HG02885 (cell line): ENCODE measurements around the gene MAGEB3.
"Not testable (repeated sequence)": the region's sequence is repeated elsewhere in the genome, so short reads cannot be mapped to it uniquely, and the experiment has no call there.

Experiments
- ATAC-seq: cut with Tn5 transposase; IDR thresholded peaks from one replicate; pipeline ENCODE4 v1.9.1; 2021; ENCODE audit warnings: mild to moderate bottlenecking; ENCODE audit not compliant: unreplicated experiment, poor library complexity

MAGEB3 gene

GRCh38 chrX:30230395-30230794, at the start of gene MAGEB3:
MAGEB3 (plus strand) TSS chrX:30230657; CDS start chrX:30235925, 5,268 bp downstream.
- ATAC-seq: no peak

DNA sequence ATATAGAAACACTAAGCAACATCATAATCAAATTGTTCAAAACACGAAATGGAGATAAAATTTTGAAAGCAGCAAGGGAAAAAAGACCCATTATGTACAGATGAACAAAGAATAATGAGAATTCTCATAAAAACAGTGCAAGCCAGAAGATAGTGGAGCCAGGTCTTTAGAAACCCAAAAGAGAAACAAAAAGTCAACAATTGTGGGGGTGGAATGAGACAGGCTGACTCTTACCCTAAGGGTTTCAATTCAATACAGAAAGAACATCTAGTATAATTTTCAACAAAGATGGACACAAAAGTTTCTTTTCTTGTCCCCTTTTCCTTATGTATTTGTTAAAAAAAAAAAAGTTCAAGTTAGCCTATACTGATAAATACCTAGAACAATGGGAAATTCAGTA, 49.1 kb upstream of the MAGEB3 start:
- peak; percentile 70 for ATAC-seq

GRCh38 chrX:30183554-30183953, 46.9 kb upstream of the MAGEB3 start:
- ATAC-seq: no peak

DNA sequence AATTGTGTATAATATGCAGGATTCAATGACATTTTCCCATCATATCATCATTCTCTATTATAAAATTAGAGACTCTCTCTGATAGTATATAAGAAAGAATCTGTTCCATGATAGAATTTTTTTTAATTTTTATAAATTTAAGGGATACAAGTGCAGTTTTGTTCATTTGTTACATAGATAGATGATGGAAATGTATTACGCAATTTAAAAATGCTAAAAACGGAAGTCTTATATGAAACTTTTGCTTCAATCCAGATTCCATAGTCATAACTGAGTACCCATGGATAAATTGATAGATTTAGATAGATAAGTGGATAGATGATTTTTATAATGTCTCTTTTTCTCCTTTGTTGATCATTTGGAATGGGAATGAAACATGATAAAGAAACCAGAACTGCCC, 40.0 kb upstream of the MAGEB3 start:
- ATAC-seq: no peak

- not testable (repeated sequence) for ATAC-seq
Observed at GRCh38 chrX:30193910-30194309, 36.5 kb upstream of the MAGEB3 start.

DNA sequence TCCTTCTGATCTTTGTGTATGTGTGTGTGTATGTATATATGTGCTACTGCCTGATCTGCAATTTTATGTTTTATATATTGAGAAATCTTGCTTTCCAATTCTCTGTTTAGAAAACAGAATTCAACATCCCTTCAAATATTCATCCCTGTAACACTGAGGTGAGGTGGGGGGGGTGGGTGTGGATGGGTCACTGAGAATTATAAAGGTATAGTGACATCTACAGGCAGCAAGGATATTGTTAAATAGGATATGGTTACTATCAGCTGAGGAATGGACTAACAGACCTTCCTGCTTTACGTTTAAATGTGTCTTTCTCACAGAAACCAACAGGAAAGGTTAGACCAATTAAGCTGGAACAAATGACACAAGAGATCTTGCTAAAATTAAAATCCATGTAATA, 34.1 kb upstream of the MAGEB3 start:
- peak; percentile 62 for ATAC-seq

DNA sequence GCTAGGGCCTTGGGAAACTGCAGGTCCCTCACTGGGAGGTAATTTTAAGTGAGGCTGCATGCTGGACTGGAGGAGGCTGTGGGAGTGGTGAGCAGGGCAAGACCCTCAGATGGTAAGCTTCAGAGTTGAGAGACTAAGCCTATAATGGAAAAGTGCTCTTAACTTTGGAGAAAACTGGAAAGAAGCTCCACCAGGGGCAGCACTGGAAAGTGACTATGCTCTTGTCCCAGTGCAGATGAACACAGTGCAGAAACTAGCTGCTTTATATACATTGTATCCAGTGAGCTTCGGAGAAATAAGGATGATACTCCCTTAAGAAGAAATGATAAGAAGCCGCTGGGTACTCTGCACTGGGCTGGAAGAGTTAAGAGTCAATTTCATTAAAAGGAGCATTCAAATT, 18.3 kb upstream of the MAGEB3 start:
- no peak for ATAC-seq

DNA sequence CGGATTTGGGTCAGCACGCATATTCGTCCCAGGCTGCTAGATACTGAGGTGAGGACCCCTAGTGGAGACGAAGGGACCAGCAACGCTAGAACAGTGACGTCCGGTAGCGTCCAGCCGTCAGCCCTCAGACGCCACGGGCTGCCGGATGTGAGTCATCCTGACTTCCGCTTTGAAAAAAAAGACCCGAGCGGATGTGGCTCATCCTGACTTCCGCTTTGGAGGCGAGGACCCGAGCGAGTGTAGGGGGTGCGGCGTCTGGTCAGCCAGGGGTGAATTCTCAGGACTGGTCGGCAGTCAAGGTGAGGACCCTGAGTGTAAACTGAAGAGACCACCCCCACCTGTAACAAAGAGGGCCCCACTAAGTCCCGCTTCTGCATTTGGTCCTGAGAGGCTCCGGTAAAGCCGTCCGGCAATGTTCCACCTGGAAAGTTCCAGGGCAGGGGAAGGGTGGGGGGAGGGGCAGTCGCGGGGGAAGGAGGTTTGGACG, 15.1 kb upstream of the MAGEB3 start, which contains the start of gene MAGEB2:
TSS of gene MAGEB2 (plus strand) at position 207 of the 487 bp plus-strand sequence. CDS start 3,018 bp downstream, outside the sequence.
- ATAC-seq: no peak

DNA sequence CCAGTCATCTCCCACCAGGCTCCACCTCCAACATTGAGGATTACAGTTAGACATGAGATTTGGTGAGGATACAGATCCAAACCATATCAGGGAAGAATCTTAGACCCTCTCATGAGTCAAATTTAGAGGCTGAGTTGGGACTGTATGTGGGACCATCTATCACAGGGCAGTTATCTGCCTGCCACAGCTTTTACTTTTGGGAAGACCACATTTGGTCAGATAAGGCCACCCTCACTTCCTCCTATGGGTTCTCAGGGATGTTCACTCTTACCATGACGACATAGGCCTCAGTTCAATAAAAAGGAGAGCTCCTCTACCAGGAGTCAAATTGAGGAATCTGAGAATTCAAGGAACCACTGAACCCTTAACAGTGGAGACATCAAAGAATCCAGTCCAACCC, 13.0 kb upstream of the MAGEB3 start:
- ATAC-seq: no peak

GRCh38 chrX:30219372-30219771, 11.1 kb upstream of the MAGEB3 start:
- no peak for ATAC-seq

GRCh38 chrX:30220661-30221060, 9.8 kb upstream of the MAGEB3 start:
- ATAC-seq: no peak

DNA sequence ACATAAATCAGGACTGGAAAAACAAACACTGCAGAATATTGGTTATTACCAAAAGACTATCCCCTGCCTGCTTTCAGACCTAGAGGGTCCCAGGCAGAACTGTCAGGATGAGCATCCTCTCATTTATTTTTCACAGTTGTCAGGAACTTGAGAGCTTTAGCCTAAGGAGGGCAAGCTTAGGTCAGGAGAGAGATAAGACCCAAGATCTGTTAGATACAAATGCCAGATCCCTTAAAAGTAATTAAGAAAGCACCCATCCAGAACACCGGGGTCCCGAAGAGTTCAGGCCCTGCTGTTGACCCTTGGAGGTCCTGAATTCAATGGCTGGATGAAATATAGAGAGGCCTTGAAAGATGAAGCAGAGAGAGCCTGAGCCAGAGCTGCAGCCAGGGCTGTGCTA, 5.9 kb upstream of the MAGEB3 start:
- ATAC-seq: no peak

DNA sequence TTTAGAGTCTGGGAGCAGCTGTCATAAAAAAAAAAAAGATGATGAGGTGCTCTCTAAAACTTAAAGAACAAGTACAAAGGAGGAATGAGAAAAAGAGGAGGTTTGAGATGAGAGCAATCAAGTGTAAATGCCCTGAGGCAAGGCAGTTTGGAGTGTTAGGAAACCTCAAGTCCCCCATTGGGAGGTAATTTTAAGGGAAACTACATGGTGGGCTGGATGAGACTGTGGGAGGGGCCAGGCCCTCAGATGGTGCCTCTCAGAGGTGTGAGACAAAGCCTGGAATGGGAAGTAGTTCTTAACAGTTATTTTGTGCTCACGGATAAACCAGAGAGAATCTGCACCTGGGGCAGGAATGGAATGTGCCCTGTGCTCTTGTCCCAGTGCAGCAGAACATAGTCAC, 1.9 kb upstream of the MAGEB3 start:
- no peak for ATAC-seq

- ATAC-seq: no peak
Observed at GRCh38 chrX:30241724-30242415, 11.4 kb downstream of the MAGEB3 start, which contains the start of gene MAGEB4. MAGEB4 (plus strand) TSS chrX:30242000; CDS start chrX:30242136, 136 bp downstream.

GRCh38 chrX:30246769-30247489, 16.5 kb downstream of the MAGEB3 start, which contains the start of gene MAGEB1:
MAGEB1 (plus strand) TSS chrX:30247146; CDS start chrX:30250494, 3,348 bp downstream.
- ATAC-seq: no peak

DNA sequence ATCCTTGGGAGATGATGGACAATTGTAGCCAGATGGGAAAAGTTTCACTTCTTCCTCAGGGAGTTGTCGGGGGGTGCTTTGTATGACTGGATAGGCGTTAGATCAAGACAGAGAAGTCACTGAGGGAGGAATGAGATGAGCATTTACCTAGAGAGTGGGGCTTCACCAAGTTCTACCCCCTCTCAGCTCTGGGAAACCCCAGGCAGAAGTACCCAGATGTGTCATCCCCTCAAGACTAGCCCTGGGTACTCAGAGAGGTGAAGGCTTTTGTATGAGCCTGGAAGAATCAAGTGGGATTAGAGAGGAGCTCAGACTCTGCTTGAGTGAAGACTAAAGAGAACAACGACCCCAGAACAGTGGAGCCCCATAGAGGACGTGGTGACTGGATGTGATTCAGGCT, 18.4 kb downstream of the MAGEB3 start:
- ATAC-seq: peak; percentile 64

- peak; percentile 73 for ATAC-seq
Observed at GRCh38 chrX:30253257-30253656, 22.8 kb downstream of the MAGEB3 start.

GRCh38 chrX:30259927-30260326, 29.5 kb downstream of the MAGEB3 start:
- ATAC-seq: no peak

- no peak for ATAC-seq
Observed at GRCh38 chrX:30261012-30261411, 30.6 kb downstream of the MAGEB3 start.

DNA sequence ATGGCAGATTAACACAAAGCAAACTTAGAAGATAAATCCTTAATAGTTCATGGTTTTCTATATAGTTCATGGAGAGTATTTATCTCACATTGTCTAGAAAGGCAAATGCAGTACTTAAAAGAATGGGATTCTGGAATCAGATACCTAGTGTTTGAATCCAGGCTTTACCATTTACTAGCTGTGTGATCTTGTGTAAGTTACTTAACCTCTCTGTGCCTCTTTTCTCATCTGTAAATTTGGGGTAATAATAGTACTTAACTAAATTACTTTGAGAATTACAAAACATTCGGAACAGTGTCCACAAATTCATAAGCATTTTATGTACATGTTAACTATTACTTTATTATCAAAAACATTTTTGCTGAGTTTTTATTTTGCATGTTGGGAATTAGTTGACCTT, 32.3 kb downstream of the MAGEB3 start:
- no peak for ATAC-seq

DNA sequence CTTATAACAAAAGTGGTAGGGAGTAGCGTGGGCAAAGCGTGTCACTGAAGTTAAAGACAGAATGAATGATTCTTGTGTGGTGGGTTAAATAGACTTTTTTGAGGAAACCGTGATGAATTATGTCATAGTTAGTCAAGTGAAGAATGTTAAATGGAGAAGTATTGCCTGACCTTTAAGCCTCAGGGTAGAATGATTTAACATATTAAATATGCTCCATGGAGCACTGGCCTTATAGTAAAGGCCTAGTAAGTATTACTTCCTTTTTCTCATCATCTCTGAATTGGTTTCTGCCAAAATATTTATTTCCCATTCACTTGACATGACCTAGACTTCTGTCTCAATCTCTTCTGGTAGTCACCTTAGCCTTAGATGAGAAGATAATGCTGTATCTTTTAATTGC, 40.2 kb downstream of the MAGEB3 start:
- no peak for ATAC-seq
